Inflammatory macrophage treated with lipopolysaccharide for 1 hour (primary cell): ENCODE data around the gene SYNGAP1.

ENCODE experiments used
- DNase-seq, 2 donors: peaks; one replicate each; pipeline ENCODE4 v3.0.0-alpha.2; 2020 to 2022

The SYNGAP1 gene

DNA sequence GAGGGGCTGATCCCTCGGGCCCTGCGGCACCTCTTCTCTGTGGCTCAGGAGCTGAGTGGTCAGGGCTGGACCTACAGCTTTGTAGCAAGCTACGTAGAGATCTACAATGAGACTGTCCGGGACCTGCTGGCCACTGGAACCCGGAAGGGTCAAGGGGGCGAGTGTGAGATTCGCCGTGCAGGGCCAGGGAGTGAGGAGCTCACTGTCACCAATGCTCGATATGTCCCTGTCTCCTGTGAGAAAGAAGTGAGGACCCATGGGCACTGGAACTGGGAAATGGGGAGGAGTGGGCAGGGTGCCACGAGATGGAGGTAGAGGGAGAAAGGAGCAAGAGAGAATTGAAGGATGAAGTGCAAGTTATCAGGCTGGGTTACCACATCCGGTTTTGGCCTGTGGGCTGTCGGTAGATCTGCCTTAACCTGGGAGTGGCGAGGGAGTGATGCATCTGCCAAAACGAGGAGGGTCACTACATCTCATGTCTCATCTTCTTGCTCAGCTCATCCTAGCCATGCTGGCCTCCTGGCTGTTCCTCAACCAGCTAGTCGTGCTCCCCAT is 14.4 kb upstream of the SYNGAP1 start:
- no peak for DNase-seq

DNA sequence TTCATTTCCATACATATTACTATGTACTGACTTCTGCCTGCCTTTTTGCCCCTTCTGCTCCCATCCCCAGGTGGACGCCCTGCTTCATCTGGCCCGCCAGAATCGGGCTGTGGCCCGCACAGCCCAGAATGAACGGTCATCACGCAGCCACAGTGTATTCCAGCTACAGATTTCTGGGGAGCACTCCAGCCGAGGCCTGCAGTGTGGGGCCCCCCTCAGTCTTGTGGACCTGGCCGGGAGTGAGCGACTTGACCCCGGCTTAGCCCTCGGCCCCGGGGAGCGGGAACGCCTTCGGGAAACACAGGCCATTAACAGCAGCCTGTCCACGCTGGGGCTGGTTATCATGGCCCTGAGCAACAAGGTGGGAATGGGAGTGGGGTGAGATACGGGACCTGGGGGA is 13.7 kb upstream of the SYNGAP1 start:
- no peak for DNase-seq

DNA sequence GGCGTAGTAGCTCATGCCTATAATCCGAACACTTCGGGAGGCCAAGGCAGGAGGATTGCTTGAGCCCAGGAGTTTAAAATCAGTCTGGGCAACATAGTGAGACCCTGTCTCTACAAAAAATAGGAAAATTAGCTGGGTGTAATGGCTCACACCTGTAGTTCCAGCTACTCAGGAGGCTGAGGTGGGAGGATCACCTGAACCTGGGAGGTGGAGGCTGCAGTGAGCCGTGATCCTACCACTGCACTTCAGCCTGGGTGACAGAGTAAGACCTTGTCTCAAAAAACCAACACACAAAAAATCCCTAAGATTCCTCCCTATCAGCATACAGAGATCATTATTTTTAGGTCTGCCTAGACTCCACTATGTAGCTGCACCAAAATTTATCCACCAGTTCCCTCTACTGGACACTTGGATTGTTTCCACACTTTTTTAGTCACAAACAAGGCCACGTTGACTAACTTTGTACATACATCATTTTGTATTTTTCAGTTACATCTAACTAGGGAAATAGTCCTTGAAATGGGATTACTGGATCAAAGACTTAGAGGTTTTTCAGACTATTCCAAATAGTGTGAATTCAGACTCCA is 12.6 kb upstream of the SYNGAP1 start:
- peak; percentile 40 to 57 for DNase-seq

DNA sequence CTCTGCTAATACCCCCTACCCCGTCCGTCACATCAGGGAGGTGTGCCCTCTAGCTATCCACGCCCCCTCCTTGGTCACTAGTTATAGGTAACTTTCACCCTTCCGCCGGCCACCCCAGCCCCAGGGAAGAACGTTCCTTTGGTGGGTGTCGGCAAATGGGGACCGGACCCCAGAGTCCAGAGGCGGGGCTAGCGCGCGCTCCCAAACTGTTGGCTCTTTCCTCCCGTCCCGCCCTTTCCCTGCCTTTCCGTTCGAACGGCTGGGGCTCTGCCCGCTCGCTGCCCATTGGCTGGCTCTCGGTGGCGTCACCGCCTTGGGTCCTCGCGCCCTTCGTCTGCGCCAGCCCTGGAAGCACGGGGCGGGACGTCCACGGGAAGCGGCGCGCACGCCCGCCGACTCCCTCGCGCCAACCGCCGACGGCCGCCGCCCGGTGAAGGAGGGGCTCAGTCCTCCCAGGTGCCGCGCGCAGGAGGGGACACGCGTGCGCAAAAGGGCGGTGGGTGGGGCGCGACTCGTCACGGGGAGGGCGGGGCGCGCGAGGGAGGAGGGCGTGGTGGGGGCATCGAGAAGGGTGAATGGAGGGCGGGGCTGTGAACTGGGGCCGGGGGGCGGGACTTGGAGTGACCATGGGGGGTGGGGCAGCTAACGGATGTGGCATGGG is 9.7 kb upstream of the SYNGAP1 start:
- DNase-seq, result peak; percentile 95 to 97

DNA sequence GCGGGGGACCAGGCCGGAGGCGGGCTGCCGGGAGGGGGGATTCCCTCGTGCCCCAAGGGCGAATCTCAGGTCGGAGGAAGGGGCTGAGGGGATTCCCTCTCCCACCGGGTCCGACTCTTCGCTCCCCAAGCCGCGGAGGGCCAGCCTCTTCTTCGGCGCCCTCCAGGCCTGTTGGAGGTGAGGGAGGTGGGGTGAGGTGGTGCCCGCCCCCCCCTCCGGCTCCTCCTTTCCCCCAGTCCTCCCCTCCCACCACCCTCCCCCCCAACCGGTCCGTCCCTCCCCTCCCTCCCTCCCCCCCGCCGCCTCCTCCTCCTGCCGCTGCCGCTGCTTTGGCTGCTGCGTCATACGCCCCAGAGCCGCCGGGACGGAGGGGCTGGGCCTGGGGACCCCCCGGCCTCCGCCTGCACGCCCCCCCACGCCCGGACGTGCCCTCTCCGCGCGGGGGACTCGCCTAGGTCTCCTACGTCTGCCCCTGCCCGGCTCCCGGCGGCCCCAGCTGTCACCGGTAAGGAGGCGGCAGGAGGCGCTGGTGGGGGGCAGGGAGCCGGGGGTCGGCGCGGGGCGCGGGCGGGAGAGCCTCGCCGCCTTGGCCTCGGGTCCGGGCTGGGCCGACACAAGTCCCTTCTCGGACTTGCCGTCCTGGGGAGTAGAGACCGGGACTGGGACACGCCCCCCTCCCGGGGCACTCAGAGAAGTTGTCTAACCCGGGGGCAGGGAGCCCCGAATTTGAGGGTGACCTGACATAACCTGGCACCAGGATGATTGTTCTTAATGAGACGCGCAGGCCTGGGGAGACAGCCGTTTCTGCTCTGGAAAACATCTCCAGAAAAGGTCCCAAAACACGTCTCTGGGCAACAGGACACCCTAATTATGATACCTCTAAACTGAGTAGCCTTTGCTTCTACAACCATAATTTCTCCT is 8.9 kb upstream of the SYNGAP1 start, which contains the start of gene PHF1:
TSS of gene PHF1 (plus strand) at position 304 of the 921 bp plus-strand sequence. CDS start 1,250 bp downstream, outside the sequence.
- DNase-seq, result no peak

DNA sequence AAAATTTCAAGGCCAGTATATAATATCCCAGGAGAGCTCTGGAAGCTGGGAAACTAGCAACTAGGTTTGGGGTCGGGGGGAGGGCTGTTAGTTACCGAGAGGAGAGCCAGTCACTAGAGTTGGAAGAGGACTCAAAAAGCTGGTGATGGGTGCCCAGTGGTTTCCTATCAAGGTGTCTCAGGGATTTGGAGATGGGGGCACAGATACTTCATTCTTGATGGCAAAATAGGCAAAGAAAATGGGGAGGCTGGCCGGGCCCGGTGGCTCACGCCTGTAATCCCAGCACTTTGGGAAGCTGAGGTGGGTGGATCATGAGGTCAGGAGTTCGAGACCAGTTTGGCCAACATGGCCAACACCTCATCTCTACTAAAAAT is 8.2 kb upstream of the SYNGAP1 start:
- no peak for DNase-seq

DNA sequence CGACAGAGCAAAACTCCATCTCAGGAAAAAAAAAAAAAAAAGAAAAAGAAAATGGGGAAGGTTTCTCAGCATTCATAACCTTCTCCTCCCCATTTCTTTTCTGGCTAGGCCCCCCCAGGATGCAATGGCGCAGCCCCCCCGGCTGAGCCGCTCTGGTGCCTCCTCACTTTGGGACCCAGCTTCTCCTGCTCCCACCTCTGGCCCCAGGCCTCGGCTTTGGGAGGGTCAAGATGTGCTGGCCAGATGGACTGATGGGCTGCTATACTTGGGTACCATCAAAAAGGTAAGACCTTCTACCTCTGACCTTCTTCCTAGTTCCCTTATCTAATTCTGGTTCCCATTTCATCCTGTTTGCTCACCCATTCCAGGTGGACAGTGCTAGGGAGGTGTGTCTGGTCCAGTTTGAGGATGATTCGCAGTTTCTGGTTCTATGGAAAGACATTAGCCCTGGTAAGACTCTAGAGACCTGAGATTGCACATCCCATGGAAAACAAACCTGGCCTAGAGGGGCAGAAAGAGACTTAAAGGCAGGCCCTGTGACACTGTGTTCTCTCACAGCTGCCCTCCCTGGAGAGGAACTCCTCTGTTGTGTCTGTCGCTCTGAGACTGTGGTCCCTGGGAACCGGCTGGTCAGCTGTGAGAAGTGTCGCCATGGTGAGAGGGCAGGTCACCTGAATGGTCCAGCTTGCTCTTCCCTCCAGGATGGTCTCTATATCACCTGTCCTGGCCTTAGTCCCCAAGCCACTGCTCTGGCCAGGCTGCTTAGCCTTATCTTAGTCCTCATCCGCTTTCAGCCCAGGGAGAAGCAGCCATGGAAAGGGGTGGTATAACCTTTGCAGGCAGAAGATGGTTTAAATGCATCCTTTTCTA is 7.5 kb upstream of the SYNGAP1 start:
- DNase-seq, result no peak

DNA sequence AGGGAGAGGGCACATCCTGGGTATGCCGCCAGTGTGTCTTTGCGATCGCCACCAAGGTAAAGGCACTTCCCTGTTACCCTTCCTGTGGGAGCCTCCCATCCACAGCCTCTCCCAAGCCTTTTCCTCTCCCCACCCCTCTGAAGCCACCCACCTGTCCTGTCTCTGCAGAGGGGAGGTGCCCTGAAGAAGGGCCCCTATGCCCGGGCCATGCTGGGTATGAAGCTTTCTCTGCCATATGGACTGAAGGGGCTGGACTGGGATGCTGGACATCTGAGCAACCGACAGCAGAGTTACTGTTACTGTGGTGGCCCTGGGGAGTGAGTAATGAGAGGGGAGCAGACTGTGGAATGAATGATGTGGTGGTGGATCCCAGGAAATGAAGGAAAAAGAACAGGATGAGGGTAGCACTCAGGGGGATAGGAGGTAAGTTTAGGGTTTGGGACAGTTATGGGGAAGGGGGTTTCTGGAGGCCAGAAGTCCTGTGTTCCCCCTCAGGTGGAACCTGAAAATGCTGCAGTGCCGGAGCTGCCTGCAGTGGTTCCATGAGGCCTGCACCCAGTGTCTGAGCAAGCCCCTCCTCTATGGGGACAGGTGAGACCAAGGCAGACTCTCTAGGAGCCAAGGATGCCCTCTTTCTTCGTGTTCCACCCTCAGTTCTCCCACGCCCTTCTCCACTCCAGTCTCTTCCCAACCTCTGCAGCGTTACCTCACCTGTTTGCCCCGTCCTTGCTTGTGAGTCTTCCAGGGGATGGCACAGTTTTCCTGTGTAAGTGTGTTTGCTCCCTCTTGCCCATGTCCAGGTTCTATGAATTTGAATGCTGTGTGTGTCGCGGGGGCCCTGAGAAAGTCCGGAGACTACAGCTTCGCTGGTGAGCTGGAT is 6.4 kb upstream of the SYNGAP1 start:
- no peak for DNase-seq

DNA sequence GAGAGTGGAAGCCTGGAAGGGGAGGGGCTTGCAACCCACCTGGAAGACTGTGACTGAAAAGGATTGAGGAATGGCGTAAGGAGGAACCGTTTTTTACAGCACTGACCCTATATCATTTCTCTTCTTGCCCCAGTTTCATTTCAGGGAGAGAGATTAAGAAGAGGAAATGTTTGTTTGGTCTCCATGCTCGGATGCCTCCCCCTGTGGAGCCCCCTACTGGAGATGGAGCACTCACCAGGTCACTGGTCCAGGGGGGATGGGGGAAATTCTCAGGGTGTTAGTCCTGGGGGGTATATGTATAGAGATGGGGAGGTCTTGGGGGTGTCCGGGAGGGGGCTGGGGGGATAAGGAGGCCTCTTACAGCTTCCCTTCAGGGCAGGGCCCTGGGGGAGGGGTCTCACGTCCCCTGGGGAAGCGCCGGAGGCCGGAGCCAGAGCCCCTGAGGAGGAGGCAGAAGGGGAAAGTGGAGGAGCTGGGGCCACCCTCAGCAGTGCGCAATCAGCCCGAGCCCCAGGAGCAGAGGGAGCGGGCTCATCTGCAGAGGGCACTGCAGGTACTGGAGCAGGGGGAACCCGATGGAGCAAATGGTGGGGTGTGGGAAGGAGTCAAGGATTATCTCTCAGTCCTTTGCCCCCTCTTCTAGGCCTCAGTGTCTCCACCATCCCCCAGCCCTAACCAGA is 5.1 kb upstream of the SYNGAP1 start:
- DNase-seq, result no peak

DNA sequence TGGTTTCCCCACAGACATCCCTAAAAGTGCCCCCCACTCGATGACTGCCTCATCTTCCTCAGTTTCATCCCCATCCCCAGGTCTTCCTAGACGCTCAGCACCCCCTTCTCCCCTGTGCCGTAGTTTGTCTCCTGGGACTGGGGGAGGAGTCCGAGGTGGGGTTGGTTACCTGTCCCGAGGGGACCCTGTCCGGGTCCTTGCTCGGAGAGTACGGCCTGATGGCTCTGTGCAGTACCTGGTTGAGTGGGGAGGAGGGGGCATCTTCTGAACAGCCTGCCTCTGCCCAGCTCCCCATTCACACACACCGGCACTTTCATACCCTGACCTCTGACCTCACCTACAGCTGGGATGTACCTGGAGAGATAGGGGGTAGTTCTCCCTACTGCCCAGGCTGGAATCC is 4.0 kb upstream of the SYNGAP1 start:
- DNase-seq, result no peak

DNA sequence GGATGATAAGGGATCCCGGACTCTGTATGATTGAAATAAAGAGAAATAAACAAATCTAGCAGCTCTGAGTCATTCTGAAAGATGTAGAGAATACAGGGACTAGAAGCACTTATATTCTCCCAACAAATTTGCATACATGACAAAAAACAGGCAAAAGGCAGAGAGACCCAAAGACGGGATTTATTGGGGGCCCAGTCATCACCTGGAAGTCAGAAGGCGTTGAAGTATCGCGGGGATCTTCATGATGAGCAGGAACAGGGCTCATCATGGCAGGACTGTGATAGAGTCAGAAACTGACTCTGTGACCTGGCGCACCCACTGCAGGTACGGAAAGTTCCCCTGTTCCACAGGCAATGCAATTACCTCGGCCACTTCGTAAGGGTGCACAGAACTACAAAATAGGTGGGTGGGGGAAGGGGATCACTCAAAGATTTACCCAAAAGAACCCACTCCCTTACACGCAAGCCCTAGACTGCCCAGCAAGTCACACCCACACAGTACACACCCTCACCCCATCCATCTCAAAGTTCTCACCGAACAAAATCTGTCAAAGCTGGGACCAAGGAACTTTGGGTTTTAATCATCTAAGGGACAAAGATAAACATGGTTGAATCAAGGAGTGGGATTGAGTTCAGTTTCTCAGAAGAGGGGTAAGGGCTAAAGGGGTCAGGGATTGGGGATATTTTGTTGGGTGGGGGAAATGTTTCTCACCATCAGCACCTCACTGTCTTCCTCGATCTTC is 3.3 kb upstream of the SYNGAP1 start:
- no peak for DNase-seq

DNA sequence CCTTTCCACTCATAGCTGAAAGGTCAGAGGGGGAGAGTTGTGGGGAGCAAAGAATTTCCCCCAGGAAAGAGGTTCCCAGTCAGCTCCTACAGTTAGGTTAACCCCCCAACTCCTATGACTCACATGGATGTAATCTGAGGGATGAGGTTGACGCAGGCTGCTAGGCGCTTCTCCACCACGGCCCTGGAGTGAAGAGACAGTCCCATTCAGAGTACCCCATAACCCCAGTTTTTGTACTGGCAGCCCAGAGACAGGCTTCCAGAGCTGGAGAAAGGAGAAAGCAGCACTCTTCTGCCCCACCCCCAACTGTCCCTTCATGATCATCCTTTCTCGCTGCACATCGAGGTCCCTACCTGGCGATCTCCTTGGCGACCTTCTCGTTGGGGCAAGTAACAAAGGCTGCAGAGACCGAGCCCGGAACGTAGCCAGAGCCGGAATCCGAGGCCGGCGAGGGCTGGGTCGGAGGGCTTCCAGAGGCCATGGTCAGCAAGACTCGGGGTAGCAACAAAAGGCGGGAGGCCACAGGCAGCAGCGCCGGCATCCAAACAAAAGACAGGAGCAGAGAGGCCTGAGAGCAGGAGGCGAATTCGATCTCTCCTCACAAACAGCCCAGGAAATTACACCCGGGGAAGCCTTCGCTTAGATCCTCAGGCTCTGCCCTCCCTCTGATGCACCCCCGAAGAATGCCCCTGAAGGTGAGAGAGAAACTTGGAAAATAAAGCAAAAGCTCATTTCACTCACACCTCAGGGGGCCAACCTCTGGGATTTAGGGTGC is 2.5 kb upstream of the SYNGAP1 start:
- peak; percentile 58 to 66 for DNase-seq

DNA sequence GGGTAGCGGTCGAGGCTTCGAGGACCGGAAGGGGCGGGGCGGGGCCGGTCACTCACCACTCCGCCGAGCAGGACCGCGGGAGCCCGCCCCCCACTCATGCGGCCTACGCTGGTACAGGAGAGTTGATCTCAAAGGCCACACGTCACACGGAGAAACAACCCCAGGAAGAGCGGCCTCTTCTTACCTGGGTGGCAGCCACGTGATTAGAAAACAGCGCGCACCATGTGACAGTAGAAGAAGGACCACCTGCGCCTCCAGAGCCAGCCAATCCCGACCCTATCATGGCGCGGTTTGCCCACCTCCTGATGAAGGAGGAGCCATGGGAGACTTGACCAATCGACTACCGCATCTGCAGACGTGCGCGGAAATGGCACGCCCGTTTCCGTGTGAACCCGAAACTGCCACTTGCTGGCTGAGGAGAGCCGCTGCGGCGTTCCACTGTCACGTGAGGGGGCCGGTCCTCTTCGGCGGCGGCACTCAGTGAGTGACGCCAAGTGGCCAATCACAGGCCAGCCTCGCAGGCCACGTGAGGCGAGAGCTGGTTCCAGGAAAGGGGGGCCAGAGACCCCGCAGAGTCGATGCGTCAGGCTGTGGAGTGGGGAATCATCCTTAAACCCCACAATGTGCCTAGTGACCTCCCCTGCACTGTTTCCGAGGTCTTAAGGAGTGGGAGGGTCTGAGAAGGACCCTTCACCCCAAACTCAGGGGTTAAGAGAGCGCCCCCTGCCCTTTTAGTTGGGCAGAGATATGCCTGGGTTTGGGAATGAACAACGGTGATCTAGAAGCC is 1.8 kb upstream of the SYNGAP1 start, which contains the start of gene CUTA:
TSS of gene CUTA (minus strand) at position 205 of the 787 bp plus-strand sequence. CDS start at position 98, 107 bp downstream.
- peak; percentile 97 to 99 for DNase-seq

DNA sequence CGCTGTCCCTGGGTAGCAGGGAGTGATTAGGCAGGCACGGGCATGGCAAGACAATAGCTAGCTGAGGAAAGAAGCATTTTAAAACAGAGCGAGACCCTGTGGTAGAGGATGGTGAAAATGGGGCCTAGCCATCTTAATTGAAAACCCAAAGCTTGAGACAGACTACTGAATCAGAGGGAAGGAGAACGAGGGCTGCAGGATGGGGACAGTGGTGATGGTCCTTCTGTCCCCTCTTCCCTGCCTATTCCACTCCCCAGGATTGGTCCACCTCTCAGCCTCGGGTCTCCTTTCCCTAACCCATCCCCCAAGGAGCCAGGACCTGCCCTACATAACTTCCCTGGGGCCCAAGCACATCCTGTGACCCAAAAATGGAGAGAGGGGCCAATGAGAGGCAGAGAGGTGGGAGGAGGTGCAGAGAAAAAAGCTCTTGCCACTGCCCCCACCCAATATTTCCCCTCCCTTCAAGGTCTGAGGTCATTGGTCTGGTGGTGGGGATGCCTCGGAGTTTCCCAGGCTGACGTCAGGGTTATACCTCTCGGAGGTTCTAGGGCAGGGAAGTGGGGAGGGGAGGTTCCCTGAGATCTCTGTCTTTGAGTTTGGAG is 1.1 kb upstream of the SYNGAP1 start:
- DNase-seq, result peak; percentile 28 to 72

DNA sequence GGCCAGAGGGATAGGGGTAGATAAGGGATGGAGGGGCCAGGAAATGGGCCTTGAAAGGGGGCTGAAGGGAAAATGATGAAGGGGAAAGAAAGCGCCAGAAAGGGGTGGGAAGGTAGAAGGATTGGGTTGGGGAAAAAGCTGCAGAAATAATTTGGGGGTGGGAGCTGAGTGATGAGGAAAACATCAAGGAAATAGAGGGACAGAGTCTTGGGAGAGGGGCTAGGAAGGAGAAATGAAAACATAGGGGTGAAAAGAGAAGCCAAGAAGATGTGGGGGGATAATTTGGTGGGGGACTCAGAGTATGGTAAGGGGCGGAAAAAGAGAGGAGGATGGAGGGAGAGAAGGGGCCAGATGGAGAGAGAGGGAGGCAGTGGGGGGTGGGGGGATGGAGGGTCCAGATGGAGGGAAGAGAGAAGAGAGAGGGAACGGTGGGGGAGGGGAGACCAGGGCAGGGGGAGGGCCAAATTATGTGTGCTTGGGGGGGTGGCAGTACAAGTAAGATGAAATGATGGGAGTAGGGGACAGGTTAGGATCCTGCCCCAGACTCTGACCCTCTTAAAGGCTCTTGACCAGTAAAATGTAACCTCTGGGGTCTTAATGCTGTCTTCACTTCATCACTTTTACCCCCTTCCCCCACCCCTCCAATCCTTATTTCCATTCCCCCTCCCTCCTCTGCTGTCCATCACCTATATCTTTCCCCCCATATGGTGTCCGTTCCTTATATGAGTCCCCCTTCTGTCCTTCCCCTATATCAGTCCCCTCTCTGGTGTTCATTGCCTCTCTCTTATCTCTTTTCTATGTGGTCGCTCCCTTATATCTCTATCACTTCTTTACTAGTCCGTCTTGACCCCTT is 852 bp downstream of the SYNGAP1 start:
- no peak for DNase-seq

DNA sequence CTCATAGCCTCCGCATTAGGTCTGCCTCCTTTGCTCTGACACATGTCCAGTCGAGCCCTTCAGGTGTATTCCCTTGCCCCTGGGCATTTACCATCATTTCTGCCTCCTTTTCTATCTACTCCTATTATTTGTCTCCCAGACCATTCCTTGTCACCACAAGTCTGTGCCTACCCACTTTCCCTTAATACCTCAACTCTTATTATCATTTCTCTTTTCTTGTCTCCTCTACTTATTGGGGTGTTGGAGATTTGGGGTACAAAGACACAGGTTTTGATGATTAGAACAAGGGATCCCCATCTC is 1.4 kb downstream of the SYNGAP1 start:
- DNase-seq, result no peak

DNA sequence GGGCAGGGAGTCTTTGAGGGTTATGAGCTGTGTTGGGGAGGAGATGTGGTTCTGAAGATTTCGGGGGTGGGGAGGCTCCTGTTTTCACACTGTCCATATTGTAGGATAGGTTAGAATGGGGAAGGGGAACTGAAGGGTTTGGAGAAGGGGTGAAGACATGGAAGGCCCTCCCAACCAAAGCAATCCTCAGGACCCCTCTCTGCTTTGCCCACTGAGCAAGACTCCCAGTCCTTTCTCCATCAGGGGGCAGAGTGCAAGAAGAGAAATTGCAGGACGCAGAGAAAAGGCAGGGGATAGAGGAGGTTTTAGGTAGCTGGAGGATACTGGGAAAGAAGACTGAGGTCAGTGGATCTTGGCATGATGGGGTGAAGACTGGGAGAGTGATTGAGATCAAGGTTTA is 3.9 kb downstream of the SYNGAP1 start:
- no peak for DNase-seq
